ENCODE data around the gene MPO.

MPO gene

GRCh38 chr17:58265902-58266875, 14.5 kb downstream of the MPO start:
- H3K27me3 ChIP-seq (ENCODE audit: control insufficient read depth, low read length): peaks cover 33% of the 10 kb centered on the region
- TF ChIP-seq CTCF (IDR thresholded peaks at IDR 0.05; ENCODE audit: low read depth, low read length, poor library complexity, severe bottlenecking): no peak
- no peak for TF ChIP-seq EZH2phosphoT487 (IDR thresholded peaks at IDR 0.05; ENCODE audit: borderline replicate concordance, low read length)

GRCh38 chr17:58265271-58265670, 15.5 kb downstream of the MPO start:
- TF ChIP-seq CTCF (IDR thresholded peaks at IDR 0.05; ENCODE audit: low read depth, low read length, poor library complexity, severe bottlenecking): no peak
- no peak for TF ChIP-seq EZH2phosphoT487 (IDR thresholded peaks at IDR 0.05; ENCODE audit: borderline replicate concordance, low read length)

More at GRCh38 chr17:58265902-58266875, 14.5 kb downstream of the MPO start:
- no peaks in the 10 kb centered on the region for H3K4me1 ChIP-seq (ENCODE audit: control insufficient read depth, low read length)
- no peak overlapping the region for H3K4me3 ChIP-seq (ENCODE audit: low read length)
- H3K27ac ChIP-seq (ENCODE audit: low read depth, low read length): no peak overlapping the region
- H3K4me2 ChIP-seq (ENCODE audit: low read length): no peak overlapping the region
- no peaks in the 10 kb centered on the region for H3F3A ChIP-seq (ENCODE audit: control insufficient read depth, insufficient read depth)
- no peaks in the 10 kb centered on the region for H3K9me2 ChIP-seq (replicated peaks; ENCODE audit: control insufficient read depth, low read length)
- no peaks in the 10 kb centered on the region for H3K36me3 ChIP-seq (ENCODE audit: control insufficient read depth, low read length)
- no peaks in the 10 kb centered on the region for H4K20me1 ChIP-seq (ENCODE audit: control insufficient read depth, insufficient read depth, low read depth, low read length)
- H3K9me3 ChIP-seq (ENCODE audit: control insufficient read depth, insufficient read depth, low read length): no peaks in the 10 kb centered on the region
- H3K79me2 ChIP-seq (ENCODE audit: control insufficient read depth, low read length): no peaks in the 10 kb centered on the region

GRCh38 chr17:58264407-58265103, 16.2 kb downstream of the MPO start:
- no peak overlapping the region for H3K4me3 ChIP-seq (ENCODE audit: low read length)
- H3K27ac ChIP-seq (ENCODE audit: low read depth, low read length): no peak overlapping the region
- H3K79me2 ChIP-seq (ENCODE audit: control insufficient read depth, low read length): no peaks in the 10 kb centered on the region
- H3K4me2 ChIP-seq (ENCODE audit: low read length): no peak overlapping the region
- H3K9me2 ChIP-seq (replicated peaks; ENCODE audit: control insufficient read depth, low read length): no peaks in the 10 kb centered on the region
- no peaks in the 10 kb centered on the region for H3K9me3 ChIP-seq (ENCODE audit: control insufficient read depth, insufficient read depth, low read length)
- peaks cover 42% of the 10 kb centered on the region for H3K27me3 ChIP-seq (ENCODE audit: control insufficient read depth, low read length)
- H3K36me3 ChIP-seq (ENCODE audit: control insufficient read depth, low read length): no peaks in the 10 kb centered on the region
- H3K4me1 ChIP-seq (ENCODE audit: control insufficient read depth, low read length): no peaks in the 10 kb centered on the region
- TF ChIP-seq EZH2phosphoT487 (IDR thresholded peaks at IDR 0.05; ENCODE audit: borderline replicate concordance, low read length) (no peak), CTCF (IDR thresholded peaks at IDR 0.05; ENCODE audit: low read depth, low read length, poor library complexity, severe bottlenecking) (no peak)
- H4K20me1 ChIP-seq (ENCODE audit: control insufficient read depth, insufficient read depth, low read depth, low read length): no peaks in the 10 kb centered on the region
- no peaks in the 10 kb centered on the region for H3F3A ChIP-seq (ENCODE audit: control insufficient read depth, insufficient read depth)

More at GRCh38 chr17:58265271-58265670, 15.5 kb downstream of the MPO start:
- Histone ChIP-seq H3K27me3 (ENCODE audit: control insufficient read depth, low read length) (peaks cover 40% of the 10 kb centered on the region), H3K4me2 (ENCODE audit: low read length) (no peak overlapping the region), H3K9me2 (replicated peaks; ENCODE audit: control insufficient read depth, low read length) (no peaks in the 10 kb centered on the region), H3K9me3 (ENCODE audit: control insufficient read depth, insufficient read depth, low read length) (no peaks in the 10 kb centered on the region), H4K20me1 (ENCODE audit: control insufficient read depth, insufficient read depth, low read depth, low read length) (no peaks in the 10 kb centered on the region), H3F3A (ENCODE audit: control insufficient read depth, insufficient read depth) (no peaks in the 10 kb centered on the region), H3K4me3 (ENCODE audit: low read length) (no peak overlapping the region), H3K36me3 (ENCODE audit: control insufficient read depth, low read length) (no peaks in the 10 kb centered on the region), H3K27ac (ENCODE audit: low read depth, low read length) (no peak overlapping the region), H3K4me1 (ENCODE audit: control insufficient read depth, low read length) (no peaks in the 10 kb centered on the region), H3K79me2 (ENCODE audit: control insufficient read depth, low read length) (no peaks in the 10 kb centered on the region)
